HCT116 (cell line): ENCODE data around the gene MEPCE.

Source experiments
- EGR1 ChIP-seq: IDR thresholded peaks from 2 replicates; pipeline ENCODE4 v1.6.1; 2012; ENCODE audit warnings: low read depth
- ELF1 ChIP-seq: IDR thresholded peaks from 2 replicates; pipeline ENCODE4 v1.6.1; 2012; ENCODE audit warnings: low read depth, borderline replicate concordance
- EZH2 ChIP-seq: fragments of 200-600 bp; sonication (generic); IDR thresholded peaks from 2 replicates; pipeline ENCODE4 v1.6.1; 2017; ENCODE audit warnings: antibody characterized with exemption, mixed run types
- EZH2phosphoT487 ChIP-seq: fragments of 200-600 bp; IDR thresholded peaks from 2 replicates; pipeline ENCODE4 v1.6.1; 2018; ENCODE audit warnings: antibody characterized with exemption, borderline replicate concordance
- FOSL1 ChIP-seq: IDR thresholded peaks from 2 replicates; pipeline ENCODE4 v1.6.1; 2012; ENCODE audit warnings: low read depth
- JUND ChIP-seq: IDR thresholded peaks from 2 replicates; pipeline ENCODE4 v1.6.1; 2012
- POLR2A ChIP-seq: IDR thresholded peaks from 2 replicates; pipeline ENCODE4 v1.7.0; 2011; ENCODE audit warnings: borderline replicate concordance; ENCODE audit not compliant: insufficient read depth, insufficient read length; ENCODE audit errors: extremely low read depth
- POLR2AphosphoS5 ChIP-seq: IDR thresholded peaks from 2 replicates; pipeline ENCODE4 v1.6.1; 2011; ENCODE audit warnings: mild to moderate bottlenecking, low read depth, low read length, moderate library complexity
- SIN3A ChIP-seq: IDR thresholded peaks from 2 replicates; pipeline ENCODE4 v1.6.1; 2012; ENCODE audit warnings: low read depth
- TF ChIP-seq, protein P1 (sequence below), 3 experiments: fragments of 200-600 bp in 1 of 3; sonication (generic) in 1 of 3; IDR thresholded peaks in 2 of 3; conservative IDR thresholded peaks in 1 of 3; 2 replicates each; pipeline ENCODE4 v1.5.1; 2012 to 2017; ENCODE audit warnings: low read depth in 2 of 3, low read length in 2 of 3, antibody characterized with exemption in 1 of 3, borderline replicate concordance in 1 of 3, control low read depth in 1 of 3, mild to moderate bottlenecking in 1 of 3, mixed read lengths in 1 of 3, mixed run types in 1 of 3, moderate library complexity in 1 of 3; ENCODE audit not compliant: insufficient read depth in 1 of 3
- TF ChIP-seq, protein P2 (sequence below): IDR thresholded peaks from 2 replicates; pipeline ENCODE4 v1.6.1; 2012
- TF ChIP-seq, protein P3 (sequence below): IDR thresholded peaks from 2 replicates; pipeline ENCODE4 v1.6.1; 2012; ENCODE audit warnings: low read depth
- TF ChIP-seq, protein P4 (sequence below): IDR thresholded peaks from 2 replicates; pipeline ENCODE4 v1.6.1; 2012

DNA sequence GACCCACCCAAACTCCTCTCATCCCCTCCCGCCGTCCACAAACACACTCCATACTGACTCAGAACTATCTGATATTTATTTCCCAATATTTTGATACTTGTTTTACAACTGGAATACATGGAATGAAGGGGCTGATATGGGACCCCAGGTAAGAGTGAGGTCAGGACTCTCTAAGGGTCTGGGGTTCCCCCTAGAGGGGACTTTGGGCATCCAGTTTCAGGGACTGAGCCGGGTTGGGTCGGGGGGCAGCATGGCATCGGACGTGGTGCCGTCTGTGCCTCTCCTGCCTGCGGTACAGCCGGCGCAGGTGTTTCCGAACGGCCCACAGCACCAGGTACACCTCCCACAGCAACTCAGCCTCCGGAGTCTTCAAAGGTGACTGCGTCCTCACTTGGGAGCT is 26.9 kb downstream of the MEPCE start:
- no peak for TF ChIP-seq FOSL1
- TF ChIP-seq, protein P1, sequence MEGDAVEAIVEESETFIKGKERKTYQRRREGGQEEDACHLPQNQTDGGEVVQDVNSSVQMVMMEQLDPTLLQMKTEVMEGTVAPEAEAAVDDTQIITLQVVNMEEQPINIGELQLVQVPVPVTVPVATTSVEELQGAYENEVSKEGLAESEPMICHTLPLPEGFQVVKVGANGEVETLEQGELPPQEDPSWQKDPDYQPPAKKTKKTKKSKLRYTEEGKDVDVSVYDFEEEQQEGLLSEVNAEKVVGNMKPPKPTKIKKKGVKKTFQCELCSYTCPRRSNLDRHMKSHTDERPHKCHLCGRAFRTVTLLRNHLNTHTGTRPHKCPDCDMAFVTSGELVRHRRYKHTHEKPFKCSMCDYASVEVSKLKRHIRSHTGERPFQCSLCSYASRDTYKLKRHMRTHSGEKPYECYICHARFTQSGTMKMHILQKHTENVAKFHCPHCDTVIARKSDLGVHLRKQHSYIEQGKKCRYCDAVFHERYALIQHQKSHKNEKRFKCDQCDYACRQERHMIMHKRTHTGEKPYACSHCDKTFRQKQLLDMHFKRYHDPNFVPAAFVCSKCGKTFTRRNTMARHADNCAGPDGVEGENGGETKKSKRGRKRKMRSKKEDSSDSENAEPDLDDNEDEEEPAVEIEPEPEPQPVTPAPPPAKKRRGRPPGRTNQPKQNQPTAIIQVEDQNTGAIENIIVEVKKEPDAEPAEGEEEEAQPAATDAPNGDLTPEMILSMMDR (IDR thresholded peaks at IDR 0.05 in 2 of 3, conservative IDR thresholded peaks at IDR 0.05 in 1 of 3; ENCODE audit: borderline replicate concordance in 1 of 3, insufficient read depth in 1 of 3, low read depth in 2 of 3, low read length in 2 of 3) = no peak
- TF ChIP-seq ELF1 = no peak
- TF ChIP-seq, protein P2, sequence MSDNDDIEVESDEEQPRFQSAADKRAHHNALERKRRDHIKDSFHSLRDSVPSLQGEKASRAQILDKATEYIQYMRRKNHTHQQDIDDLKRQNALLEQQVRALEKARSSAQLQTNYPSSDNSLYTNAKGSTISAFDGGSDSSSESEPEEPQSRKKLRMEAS = no peak
- TF ChIP-seq EGR1 = no peak
- TF ChIP-seq POLR2A = no peak
- TF ChIP-seq EZH2phosphoT487 = no peak
- TF ChIP-seq, protein P3, sequence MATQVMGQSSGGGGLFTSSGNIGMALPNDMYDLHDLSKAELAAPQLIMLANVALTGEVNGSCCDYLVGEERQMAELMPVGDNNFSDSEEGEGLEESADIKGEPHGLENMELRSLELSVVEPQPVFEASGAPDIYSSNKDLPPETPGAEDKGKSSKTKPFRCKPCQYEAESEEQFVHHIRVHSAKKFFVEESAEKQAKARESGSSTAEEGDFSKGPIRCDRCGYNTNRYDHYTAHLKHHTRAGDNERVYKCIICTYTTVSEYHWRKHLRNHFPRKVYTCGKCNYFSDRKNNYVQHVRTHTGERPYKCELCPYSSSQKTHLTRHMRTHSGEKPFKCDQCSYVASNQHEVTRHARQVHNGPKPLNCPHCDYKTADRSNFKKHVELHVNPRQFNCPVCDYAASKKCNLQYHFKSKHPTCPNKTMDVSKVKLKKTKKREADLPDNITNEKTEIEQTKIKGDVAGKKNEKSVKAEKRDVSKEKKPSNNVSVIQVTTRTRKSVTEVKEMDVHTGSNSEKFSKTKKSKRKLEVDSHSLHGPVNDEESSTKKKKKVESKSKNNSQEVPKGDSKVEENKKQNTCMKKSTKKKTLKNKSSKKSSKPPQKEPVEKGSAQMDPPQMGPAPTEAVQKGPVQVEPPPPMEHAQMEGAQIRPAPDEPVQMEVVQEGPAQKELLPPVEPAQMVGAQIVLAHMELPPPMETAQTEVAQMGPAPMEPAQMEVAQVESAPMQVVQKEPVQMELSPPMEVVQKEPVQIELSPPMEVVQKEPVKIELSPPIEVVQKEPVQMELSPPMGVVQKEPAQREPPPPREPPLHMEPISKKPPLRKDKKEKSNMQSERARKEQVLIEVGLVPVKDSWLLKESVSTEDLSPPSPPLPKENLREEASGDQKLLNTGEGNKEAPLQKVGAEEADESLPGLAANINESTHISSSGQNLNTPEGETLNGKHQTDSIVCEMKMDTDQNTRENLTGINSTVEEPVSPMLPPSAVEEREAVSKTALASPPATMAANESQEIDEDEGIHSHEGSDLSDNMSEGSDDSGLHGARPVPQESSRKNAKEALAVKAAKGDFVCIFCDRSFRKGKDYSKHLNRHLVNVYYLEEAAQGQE = no peak
- TF ChIP-seq EZH2 = no peak
- TF ChIP-seq, protein P4, sequence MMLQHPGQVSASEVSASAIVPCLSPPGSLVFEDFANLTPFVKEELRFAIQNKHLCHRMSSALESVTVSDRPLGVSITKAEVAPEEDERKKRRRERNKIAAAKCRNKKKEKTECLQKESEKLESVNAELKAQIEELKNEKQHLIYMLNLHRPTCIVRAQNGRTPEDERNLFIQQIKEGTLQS = no peak
- TF ChIP-seq POLR2AphosphoS5 = no peak
- TF ChIP-seq JUND = no peak
- TF ChIP-seq SIN3A = no peak
